CD4-positive, alpha-beta T cell treated with Interleukin-4 for 1 hour (primary cell): ENCODE results near the gene CRADD.
"Not testable (repeated sequence)": the region's sequence is repeated elsewhere in the genome, so short reads cannot be mapped to it uniquely, and the experiment has no call there.

ENCODE experiments used
- DNase-seq, 2 donors: peaks; one replicate each; pipeline ENCODE4 v3.0.0-alpha.2; 2020 to 2022

CRADD gene

DNA sequence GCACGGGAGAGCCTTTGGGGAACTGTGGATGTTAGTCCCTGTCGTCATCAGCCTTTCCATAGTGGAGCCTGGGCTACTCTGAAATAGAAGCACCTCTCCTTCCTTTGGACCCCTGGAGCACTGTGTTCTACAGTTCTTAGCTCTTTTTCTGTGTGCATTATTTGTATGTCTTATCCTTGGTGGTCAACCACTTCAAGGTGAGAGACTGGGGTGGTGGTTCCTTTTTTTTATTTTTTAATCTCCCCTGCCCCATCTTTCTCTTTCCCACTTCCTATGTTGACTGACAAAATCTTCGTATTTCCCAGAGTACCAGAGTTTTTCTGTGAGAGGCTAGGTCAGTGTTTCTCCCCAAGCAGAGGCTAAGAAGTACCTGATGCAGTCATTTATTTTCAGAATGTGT, 111.7 kb downstream of the CRADD start:
- DNase-seq = no peak

- no peak for DNase-seq
These were observed 112.6 kb downstream of the CRADD start for GRCh38 chr12:93789767-93790166.

GRCh38 chr12:93790472-93791152, 113.4 kb downstream of the CRADD start:
- no peak for DNase-seq

DNA sequence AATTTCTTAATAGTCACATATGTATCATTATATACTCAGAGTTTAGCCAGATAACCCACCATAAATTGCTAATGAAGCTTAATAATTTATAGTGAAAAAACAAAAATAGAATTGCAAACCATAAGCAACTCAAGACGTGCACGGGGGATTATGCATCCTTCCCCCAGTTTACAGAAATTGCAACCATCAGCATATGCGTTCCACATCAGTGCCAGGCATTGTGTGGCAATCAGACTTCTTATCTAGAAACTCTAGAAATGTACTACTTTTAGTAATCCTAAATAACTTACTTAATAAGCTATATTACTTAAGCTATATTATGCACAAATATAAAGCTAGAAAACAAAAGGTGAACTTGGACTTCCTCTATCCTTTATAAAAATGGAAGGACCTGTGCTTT, 115.8 kb downstream of the CRADD start:
- DNase-seq = no peak

DNA sequence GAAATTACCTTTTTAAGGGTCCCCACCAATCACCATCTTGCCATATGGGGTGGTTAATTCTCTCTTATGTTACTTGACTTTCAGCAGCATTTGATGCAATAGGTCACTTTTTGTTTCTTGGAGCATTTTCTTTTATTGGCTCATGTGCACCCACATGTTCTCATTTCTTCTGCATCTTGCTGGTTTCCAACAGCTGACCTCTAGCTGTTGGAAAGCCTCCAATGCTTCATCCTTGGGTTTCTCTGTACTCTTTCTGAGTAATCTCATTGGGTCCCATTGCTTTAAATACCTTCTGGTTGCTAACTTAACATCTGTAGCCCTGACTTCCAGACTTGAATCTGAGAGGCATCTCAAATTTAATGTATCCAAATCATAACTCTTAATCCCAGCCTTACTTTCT, 116.8 kb downstream of the CRADD start:
- DNase-seq = no peak

- DNase-seq = no peak
These were observed 117.6 kb downstream of the CRADD start for GRCh38 chr12:93794738-93795137.

DNA sequence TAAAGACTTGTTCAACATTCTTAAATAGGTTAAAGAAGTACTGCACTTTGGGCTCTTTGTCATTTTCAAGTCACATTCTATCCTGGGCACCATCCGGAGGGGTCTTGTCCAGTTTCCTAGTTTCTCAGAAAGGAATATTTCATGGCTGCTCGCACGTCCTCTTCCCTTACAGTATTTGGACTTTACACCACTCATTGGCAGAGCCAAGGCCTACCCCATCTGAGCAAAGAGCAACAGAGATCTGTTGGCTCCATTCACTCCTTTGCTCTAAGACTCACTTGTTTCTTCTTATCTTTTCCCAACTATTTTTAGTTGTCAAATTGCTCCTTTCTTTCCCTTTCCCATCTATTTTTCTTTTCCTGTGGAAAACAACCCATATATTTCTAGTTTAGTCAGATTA, 118.2 kb downstream of the CRADD start:
- no peak for DNase-seq

GRCh38 chr12:93796729-93797128, 119.6 kb downstream of the CRADD start:
- no peak for DNase-seq

DNA sequence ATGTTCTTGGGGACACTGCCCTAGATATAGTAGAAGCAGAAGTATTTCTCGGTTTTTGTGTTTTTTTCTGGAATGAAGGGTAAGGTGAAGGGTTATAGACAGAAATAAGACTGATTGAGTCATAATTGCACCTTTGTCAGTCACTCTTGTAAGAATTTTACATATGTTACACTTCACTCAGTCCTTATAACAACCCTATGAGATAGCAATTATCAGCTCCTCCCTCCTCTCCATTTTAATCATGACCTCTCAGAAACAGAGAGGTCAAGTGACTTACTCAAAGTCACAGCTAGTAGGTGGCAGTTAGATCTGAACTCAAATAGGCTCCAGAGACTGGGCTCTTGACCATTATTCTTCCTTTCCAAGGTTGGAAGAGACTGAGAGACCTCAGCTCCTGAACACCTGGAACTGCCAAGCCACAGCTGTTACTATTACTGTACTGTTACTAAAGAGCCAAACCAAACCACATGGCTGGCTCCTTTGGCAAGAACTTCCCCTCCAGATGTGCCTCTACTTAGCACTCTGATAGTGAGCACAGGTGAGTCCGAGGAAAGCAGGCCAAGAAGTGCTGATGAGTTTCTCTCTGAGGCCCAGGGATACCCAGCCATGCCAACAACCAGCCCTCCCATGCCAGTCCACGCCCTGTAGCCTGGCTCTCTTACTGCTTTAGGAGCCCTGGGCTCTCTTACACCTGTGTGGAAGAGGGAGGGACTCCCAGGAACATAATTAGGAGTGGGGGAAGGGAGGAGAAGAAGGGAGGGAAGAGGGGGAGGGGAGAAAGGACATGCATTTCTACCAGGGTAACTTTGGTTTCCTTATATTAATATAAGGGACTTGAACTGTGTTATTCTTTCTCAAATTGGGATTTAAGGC, 121.3 kb downstream of the CRADD start:
- DNase-seq = no peak

GRCh38 chr12:93801666-93802065, 124.5 kb downstream of the CRADD start:
- DNase-seq = not testable (repeated sequence)

- DNase-seq = no peak
These were observed 125.1 kb downstream of the CRADD start for GRCh38 chr12:93802293-93802692.

DNA sequence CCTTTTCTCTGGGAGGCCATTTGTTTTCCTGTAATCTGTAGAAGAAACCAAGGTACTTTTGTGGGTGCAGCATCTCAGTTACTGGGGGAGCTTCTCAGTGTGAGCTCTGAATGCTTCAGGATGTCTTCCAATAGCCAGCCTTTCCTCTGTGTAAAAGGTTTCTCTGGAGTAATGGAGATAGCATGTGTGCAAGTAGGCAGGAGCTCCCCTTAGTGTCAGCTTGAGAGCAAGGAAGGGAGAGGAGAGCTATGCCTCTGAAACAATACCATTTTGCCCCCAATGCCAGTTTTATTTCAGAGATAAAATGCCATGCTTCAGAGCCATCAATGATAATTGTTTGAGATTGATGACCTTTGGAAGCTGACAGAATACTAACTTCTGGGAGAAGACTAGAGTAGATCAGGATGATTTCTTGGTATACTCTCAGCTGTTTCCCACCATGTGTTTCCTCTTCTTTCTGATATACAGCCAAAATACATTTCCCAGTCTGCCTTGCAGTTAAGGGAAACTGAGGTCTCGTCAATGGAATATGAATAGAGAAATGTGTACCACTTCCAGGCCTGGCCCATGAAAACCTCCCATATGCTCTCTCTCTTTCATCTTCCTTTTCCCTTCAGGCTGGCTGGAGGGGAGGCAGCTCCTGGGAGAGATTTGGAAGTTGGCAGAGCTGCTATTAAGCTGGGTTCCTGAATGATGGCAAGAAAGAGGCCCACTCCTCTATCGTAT, 125.7 kb downstream of the CRADD start:
- no peak for DNase-seq

GRCh38 chr12:93803424-93803807, 126.2 kb downstream of the CRADD start:
- DNase-seq = no peak

- DNase-seq = no peak
These were observed 127.4 kb downstream of the CRADD start for GRCh38 chr12:93804392-93805179.

- no peak for DNase-seq
These were observed 128.6 kb downstream of the CRADD start for GRCh38 chr12:93805736-93806141.

GRCh38 chr12:93807354-93807753, 130.2 kb downstream of the CRADD start:
- no peak for DNase-seq

DNA sequence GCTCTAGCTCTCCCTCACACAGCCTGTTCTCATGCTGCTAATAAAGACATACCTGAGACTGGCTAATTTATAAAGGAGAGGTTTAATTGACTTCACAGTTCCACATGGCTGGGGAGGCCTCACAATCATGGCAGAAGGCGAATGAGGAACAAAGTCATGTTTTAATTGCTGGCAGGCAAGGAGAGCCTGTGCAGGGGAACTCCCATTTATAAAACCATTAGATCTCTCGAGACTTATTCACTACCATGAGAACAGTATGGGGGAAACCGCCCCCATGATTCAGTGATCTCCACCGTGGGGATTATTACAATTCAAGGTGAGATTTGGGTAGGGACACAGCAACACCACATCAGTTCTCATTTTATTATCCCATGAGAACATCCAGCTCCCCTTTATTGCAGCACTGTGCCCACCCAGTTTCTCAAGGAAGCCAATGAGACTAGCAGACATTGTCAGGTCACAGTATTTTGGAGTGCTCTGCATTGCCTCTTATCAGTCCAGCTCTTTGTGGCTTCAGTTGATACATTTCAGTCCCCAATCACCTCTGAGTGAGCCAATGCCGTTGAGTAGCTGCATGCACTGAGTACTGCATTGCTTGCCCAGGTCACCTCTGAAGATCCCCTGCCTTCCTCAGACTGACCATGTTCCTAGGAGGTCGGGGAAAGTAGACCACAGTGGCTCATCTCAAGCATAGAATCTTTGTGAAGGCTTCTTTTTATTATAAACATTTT, 131.2 kb downstream of the CRADD start:
- DNase-seq = no peak

DNA sequence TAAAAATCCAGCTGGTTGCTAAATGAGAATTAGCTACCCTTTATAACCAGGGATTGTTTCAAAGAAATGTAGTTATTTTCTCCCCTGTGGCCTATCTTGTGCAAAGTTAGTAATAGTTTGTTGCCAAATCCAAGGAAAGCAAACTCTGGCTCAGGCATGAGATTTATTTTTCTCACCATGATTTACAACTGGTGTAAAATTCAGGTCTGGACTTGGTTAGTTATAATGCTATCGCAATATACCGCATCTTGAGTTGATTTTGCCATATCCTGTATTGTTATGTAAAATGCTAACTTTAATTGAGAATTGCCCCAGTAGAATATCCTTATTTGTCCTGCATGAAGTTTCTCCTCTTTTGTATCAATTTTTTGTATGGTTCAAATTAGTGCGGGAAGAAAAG, 135.5 kb downstream of the CRADD start:
- no peak for DNase-seq

DNA sequence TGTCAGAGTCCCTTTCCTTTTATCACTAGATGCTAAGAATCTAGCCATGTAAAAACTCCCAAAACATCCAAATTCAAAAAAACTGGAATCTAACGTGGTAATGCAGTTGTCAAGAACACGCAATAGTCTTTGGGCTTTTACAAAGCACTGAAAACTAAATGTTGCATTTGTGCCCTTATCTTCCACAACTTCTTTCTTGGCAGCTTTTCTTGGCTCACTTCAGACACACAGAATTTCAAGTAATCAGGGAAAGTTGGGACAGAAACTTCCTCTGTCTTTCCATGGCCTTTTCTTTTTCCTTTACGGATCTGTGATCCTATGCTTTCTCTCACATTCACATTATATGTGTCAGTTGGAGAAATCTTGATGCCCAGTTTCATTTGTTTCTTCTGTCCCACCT, 136.0 kb downstream of the CRADD start:
- DNase-seq = no peak

- no peak for DNase-seq
These were observed 137.0 kb downstream of the CRADD start for GRCh38 chr12:93813972-93814821.

GRCh38 chr12:93818488-93819049, 141.4 kb downstream of the CRADD start:
- no peak for DNase-seq
